Natural killer cell (primary cell): ENCODE data around the gene ZNF775. TPM values are rescaled to one million over a fixed set of nuclear protein-coding genes. Genes with fewer than 3 reads are reported as not detected.

Experiments used
- ATAC-seq, 3 donors: fragments of 150-1000 bp in 2 of 3; fragments of 200-7000 bp in 1 of 3; cut with Tn5 transposase; 1 replicate in 1 of 3; 2 replicates in 2 of 3; pipeline ENCODE4 v1.10.0; 2021; ENCODE audit warnings: mild to moderate bottlenecking in 2 of 3, moderate library complexity in 2 of 3
- DNase-seq, 2 donors: peaks; one replicate each; pipeline versions ENCODE4 v3.0.0 to v3.0.0-alpha.2; 2013 to 2021; ENCODE audit warnings: mixed read lengths in 1 of 2
- H3K27ac ChIP-seq: one replicate; pipeline ENCODE4 v1.5.1; 2013; ENCODE audit warnings: mild to moderate bottlenecking, low read length
- H3K27me3 ChIP-seq: one replicate; pipeline ENCODE4 v1.6.1; 2013; ENCODE audit warnings: low read length; ENCODE audit not compliant: control insufficient read depth, insufficient read depth
- H3K36me3 ChIP-seq: one replicate; pipeline ENCODE4 v1.6.1; 2013; ENCODE audit warnings: low read length; ENCODE audit not compliant: control insufficient read depth, insufficient read depth
- H3K4me1 ChIP-seq: one replicate; pipeline ENCODE4 v1.6.1; 2013; ENCODE audit warnings: low read length; ENCODE audit not compliant: control insufficient read depth, insufficient read depth
- H3K4me3 ChIP-seq: one replicate; pipeline ENCODE4 v1.5.1; 2013; ENCODE audit warnings: low read length
- H3K9me3 ChIP-seq: one replicate; pipeline ENCODE4 v1.6.1; 2013; ENCODE audit warnings: low read length; ENCODE audit not compliant: control insufficient read depth, insufficient read depth
- H3K27ac Mint-ChIP-seq, 2 donors: one replicate each; pipeline ENCODE4 v1.8.0; 2022; ENCODE audit warnings: mild to moderate bottlenecking in 2 of 2, mixed read lengths in 2 of 2, moderate library complexity in 1 of 2
- H3K27me3 Mint-ChIP-seq, 2 donors: one replicate each; pipeline ENCODE4 v1.8.0; 2022; ENCODE audit warnings: low read depth in 2 of 2, mixed read lengths in 2 of 2
- H3K36me3 Mint-ChIP-seq: one replicate; pipeline ENCODE4 v1.8.0; 2022; ENCODE audit warnings: mixed read lengths
- H3K4me1 Mint-ChIP-seq, 2 donors: one replicate each; pipeline ENCODE4 v1.8.0; 2022; ENCODE audit warnings: mixed read lengths in 2 of 2
- H3K4me3 Mint-ChIP-seq: one replicate; pipeline ENCODE4 v1.8.0; 2022; ENCODE audit warnings: mild to moderate bottlenecking, moderate library complexity, mixed read lengths
- H3K9me3 Mint-ChIP-seq, 2 donors: one replicate each; pipeline ENCODE4 v1.8.0; 2022; ENCODE audit warnings: mixed read lengths in 2 of 2
- WGBS: methylation state at CpG from one replicate; pipeline ENCODE4 v1.1.7; 2013; ENCODE audit warnings: missing lambda C conversion rate; ENCODE audit not compliant: insufficient coverage; 5-methylcytosine and 5-hydroxymethylcytosine counted together
- intact Hi-C: fragments of 100-400 bp; cut with micrococcal nuclease; formaldehyde crosslinking; loops from one replicate; pipeline ENCODE4 v1.14.2; 2022
- total RNA-seq, 4 donors: library from RNA; stranded (reverse); fragments of 120-200 nt in 1 of 4; gene quantifications; one replicate each; pipeline versions ENCODE4 v1.2.3 to v1.2.4, GENCODE V29; 2013 to 2022
- TF ChIP-seq, protein P1 (sequence below): fragments of 200-600 bp; IDR thresholded peaks from one replicate; pipeline ENCODE4 v1.8.0; 2022; ENCODE audit warnings: antibody characterized with exemption

The ZNF775 gene
- total RNA-seq, 3 donors from 2014 or later (not counting 1 experiment from before 2014, with no cell fraction given) = 1.3 to 2.7 (median 1.6) TPM

DNA sequence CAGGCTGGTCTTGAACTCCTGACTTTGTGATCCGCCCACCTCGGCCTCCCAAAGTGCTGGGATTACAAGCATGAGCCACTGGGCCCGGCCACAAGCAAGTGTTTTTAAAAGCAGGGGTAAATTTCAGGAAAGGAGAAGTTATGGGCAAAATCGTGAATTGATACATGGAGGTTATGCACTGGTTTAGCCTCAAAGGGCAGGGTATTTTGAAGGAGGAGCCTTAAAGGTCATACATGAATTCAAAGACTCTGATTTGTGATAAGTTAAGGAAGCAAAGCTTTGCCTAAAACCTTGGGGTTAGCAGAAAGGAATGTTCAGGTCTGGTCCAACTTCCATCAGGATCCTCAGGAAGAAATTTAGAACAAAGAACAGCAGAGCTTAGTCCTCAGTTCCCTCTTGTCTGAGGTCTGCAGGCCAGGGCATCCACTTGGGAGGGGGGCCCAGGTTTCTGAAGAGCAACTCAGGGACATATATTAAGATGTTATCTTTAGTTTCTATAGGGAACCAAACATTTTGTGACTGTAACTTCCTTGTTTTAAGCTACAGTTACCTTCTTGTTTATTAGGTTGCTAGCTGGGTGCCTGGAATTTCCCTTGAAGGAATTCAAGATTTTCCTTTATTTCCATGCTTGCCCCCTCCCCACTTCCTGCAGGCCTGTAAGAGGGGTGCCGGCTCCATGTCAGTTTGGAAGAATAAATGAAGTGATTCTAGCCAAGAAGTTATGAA lies 13.3 kb upstream of the ZNF775 start:
- 52% methylated on average over 4 of the region's 5 CpGs for WGBS
- H3K27me3 Mint-ChIP-seq = no peaks in the 10 kb centered on the region
- H3K27me3 ChIP-seq = no peaks in the 10 kb centered on the region
- H3K4me3 ChIP-seq = no peak overlapping the region
- no peaks in the 10 kb centered on the region for H3K9me3 ChIP-seq
- peaks cover 35% of the 10 kb centered on the region for H3K4me1 ChIP-seq
- H3K4me3 Mint-ChIP-seq = peak overlapping the region; percentile 42
- DNase-seq (no peak), ATAC-seq (no peak)
- H3K9me3 Mint-ChIP-seq = no peaks in the 10 kb centered on the region
- peak overlapping the region; percentile 87 for H3K27ac ChIP-seq
- peaks cover 1% of the 10 kb centered on the region for H3K36me3 ChIP-seq
- no peaks in the 10 kb centered on the region for H3K36me3 Mint-ChIP-seq
- intact Hi-C loops = no loop called here
- TF ChIP-seq, protein P1, sequence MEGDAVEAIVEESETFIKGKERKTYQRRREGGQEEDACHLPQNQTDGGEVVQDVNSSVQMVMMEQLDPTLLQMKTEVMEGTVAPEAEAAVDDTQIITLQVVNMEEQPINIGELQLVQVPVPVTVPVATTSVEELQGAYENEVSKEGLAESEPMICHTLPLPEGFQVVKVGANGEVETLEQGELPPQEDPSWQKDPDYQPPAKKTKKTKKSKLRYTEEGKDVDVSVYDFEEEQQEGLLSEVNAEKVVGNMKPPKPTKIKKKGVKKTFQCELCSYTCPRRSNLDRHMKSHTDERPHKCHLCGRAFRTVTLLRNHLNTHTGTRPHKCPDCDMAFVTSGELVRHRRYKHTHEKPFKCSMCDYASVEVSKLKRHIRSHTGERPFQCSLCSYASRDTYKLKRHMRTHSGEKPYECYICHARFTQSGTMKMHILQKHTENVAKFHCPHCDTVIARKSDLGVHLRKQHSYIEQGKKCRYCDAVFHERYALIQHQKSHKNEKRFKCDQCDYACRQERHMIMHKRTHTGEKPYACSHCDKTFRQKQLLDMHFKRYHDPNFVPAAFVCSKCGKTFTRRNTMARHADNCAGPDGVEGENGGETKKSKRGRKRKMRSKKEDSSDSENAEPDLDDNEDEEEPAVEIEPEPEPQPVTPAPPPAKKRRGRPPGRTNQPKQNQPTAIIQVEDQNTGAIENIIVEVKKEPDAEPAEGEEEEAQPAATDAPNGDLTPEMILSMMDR = no peak
- H3K4me1 Mint-ChIP-seq = peaks cover 13 to 24% of the 10 kb centered on the region in 2 donors
- H3K27ac Mint-ChIP-seq = no peak overlapping the region

- H3K27me3 Mint-ChIP-seq = no peaks in the 10 kb centered on the region
- H3K36me3 Mint-ChIP-seq = no peaks in the 10 kb centered on the region
- intact Hi-C loops = loop anchor here (2.0 kb wide), 1 partner anchor 37 kb away; a partner anchor contains a TSS
- Histone ChIP-seq H3K4me1 (peaks cover 43% of the 10 kb centered on the region), H3K4me3 (peak overlapping the region; percentile 27), H3K27me3 (no peaks in the 10 kb centered on the region), H3K27ac (peak overlapping the region; percentile 87), H3K36me3 (peaks cover 9% of the 10 kb centered on the region), H3K9me3 (no peaks in the 10 kb centered on the region)
- DNase-seq (no peak), ATAC-seq (no peak)
- peak overlapping the region; percentile 80 to 85 for H3K27ac Mint-ChIP-seq
- no peaks in the 10 kb centered on the region for H3K9me3 Mint-ChIP-seq
- TF ChIP-seq, protein P1 = no peak
- peaks cover 13 to 29% of the 10 kb centered on the region in 2 donors for H3K4me1 Mint-ChIP-seq
- H3K4me3 Mint-ChIP-seq = peak overlapping the region; percentile 88
- 20% methylated on average over 4 of the region's 8 CpGs for WGBS
Observed at GRCh38 chr7:150367677-150368095, 11.4 kb upstream of the ZNF775 start.

DNA sequence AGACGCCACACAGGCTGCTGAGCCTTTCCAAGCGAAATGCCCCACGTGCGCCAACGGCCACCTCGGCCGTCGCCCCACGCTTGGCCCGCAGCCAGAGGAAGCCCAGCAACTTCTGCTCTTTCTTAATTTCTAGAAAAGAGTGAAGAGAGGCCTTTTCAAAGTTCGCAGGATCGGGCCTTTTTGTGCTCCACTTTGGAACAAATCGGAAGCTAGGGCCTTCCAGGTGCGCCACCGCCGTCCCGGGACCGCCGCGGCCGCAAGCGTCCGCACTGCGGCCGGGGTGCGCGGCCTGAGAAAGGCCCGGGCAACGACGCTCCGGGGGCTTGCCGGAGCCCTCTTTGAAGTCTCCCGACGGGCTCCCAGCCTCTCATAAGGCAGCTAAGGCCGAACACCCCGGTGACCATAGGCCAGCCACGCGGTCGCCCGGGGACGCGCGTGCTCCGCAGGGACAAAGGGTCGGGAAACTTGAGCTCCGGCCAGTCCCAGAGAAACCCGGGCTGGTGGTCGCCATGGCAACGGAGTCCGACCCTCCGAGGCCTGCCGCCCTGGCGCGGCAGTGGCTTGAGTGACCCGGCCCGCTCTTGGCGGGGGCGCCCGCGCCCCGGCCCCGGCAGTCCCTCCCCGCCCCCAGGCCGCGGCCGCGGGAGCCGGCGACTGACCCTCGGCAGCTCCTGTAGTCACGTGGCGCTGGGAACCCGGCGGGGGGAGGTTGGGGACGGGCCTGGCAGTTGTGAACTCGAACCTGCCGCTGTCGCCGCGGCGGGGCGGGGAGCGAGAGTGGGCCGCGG lies 10.8 kb upstream of the ZNF775 start, which contains the start of gene REPIN1:
Gene REPIN1 (plus strand): TSS at position 727 of the 788 bp plus-strand sequence. CDS start 890 bp downstream, outside the sequence.
- peaks cover 13 to 35% of the 10 kb centered on the region in 2 donors for H3K4me1 Mint-ChIP-seq

More for the DNA sequence above, 10.8 kb upstream of the ZNF775 start, which contains the start of gene REPIN1:
- peak within 1 kb of the TSS; percentile 99 for H3K4me3 ChIP-seq
- TF ChIP-seq, protein P1 = no peak
- peak within 1 kb of the TSS; percentile 96 for H3K4me3 Mint-ChIP-seq
- no peaks in the 10 kb centered on the region for H3K36me3 Mint-ChIP-seq
- no peaks in the 10 kb centered on the region for H3K9me3 Mint-ChIP-seq
- H3K9me3 ChIP-seq = no peaks in the 10 kb centered on the region
- peaks cover 15% of the 10 kb centered on the region for H3K36me3 ChIP-seq
- no peaks in the 10 kb centered on the region for H3K27me3 Mint-ChIP-seq
- peak; percentile 72 to 81 (median 76) for ATAC-seq
- DNase-seq = peak; percentile 77 to 85
- H3K27me3 ChIP-seq = no peaks in the 10 kb centered on the region
- peaks cover 47% of the 10 kb centered on the region for H3K4me1 ChIP-seq
- peak within 1 kb of the TSS; percentile 80 to 85 for H3K27ac Mint-ChIP-seq
- intact Hi-C loops = loop anchor here (2.0 kb wide), 1 partner anchor 37 kb away; a partner anchor contains a TSS
- peak within 1 kb of the TSS; percentile 87 for H3K27ac ChIP-seq
- under 1% methylated on average over 85 of the region's 85 CpGs for WGBS
